GM19455 (cell line): ENCODE data around the gene HJV.

Source experiments
- ATAC-seq: cut with Tn5 transposase; IDR thresholded peaks from one replicate; pipeline ENCODE4 v1.9.1; 2021; ENCODE audit not compliant: unreplicated experiment

Gene HJV

DNA sequence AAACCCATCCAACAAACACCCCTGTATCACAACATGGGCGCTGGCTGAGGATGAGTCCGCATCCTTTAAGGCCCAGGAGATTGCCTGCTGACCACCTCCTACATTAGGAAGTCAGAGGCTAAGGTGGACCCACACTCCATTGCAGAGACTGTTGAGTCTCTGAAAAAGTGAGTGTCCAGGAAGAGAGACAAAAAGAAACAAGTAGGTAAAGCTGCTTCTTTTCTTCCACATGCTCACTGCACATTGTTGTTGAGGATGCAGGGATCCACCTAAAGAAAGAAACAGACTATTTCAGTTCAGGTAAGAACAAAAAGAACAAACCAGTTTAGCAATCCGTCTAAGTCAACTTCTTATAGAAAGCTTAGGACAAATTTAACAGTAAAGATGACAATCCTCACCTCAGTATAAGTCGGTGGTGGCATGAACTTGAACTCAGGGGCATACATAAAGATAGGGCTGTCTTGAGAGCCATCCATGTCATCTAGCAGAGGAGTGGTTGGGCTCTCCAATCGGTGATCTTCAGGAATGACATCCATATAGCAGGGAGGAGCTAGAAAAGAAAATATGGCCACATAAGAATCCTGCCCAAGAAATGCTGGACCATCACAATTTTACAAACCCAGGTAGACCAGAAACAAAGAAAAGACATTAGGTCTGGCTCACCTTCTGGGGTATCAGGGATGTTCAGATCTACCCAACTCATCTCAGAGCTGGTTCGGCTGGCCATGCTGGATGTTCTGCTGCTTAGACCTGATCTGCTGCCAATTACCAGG, 27.7 kb downstream of the HJV start:
- no peak for ATAC-seq

DNA sequence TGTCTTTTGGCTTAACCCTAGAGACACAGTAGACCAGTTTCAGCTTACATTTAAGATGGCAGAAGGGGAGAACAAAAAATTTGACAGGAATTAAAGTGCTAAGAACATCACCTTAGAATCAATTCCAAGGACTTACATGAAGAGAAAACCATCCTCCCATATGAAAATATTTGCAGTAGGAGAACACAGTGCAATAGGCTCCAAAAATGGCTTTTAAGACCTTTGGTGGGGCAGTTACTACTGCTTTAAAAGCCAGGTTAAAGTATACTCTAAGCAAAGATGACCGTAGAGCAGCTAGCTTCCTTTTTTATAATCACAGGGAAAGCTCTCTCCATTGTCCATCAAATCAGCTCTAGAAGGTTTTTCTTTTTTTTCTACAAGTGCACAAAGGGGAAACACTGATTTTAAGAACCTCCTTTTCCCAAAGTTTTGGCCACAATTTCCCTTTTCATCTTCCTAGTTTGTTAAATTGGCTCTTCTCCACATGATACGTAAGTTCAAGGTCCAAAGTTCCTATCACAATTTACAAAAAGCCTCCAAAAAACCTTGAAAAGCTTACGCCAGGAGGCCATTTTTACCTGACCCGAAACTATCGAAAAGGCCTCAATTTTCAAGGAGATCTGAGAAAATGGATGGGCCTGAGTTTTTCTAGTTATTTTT, 28.4 kb downstream of the HJV start:
- no peak for ATAC-seq

DNA sequence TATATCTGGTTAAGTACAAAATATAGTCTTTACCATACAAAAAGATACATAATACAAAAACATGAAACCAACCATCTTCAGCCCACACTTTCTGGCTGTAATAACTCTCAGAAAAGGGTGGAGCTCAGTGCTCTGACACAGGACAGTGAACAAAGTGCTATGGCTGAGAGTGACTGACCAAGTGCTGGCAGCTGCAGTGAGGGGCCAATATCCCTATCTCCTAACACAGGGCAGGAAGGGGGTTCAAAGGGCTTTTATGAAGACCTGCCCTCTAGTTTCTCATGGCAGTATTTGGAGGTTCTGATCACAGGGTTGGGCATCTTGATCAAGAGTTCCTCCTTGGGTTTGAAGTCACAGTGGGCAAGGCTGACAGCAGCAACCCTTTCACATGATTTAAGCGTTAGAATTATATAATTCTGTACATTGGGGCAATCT, 29.0 kb downstream of the HJV start:
- ATAC-seq, result no peak

DNA sequence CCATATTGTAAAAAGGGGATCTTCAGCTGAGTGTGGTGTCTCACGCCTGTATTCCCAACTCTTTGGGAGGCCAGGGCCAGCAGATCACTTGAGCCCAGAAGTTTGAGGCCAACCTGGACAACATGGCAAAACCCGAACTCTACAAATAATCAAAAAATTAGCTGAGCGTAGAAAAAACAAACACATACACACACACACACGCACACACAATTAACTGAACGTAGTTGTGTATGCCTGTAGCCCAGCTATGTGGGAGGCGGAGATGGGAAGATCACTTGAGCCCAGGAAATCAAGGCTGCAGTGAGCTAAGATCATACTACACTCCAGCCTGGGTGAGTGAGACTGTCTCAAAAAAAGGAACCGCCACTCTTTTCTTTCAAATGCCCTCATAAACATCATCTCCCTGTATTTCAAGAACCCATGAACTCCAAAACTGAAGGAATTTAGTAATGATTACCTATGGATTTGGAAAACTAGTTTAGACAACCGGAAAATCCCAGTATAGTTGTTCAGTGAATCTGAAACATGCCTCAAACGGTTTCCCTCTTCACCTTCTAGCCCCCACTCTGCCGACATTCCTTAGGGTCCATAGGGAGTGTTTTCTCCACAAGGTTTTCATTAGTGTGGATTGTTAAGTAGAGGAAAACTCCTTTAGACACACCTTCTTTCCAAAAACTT, 29.7 kb downstream of the HJV start:
- ATAC-seq, result no peak

DNA sequence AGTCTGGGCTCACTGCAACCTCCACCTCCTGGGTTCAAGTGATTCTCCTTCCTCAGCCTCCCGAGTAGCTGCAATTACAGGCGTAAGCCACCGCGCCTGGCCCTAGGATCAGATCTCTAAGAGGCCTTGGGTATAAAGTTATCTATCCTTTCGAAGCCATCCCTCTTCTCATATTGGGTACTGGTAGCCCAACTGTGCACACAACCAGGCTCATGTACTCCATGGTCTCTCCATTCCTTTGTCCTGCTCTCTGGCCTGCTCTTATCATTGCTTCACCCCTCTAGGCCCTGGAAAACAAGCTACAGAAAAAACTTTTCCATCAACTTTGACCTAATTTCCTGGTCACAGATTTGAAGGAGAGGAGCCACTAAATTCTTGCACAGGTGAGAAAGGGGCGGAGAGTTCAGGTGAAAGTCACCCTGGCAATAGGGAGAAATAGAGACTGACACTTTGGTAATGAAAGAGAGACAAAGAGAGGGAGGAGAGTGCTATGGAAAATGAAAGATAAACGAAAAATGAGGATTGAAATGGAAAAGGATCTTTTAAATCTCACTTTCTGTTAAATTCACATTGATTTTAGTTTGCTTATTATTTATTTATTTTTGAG, 31.2 kb downstream of the HJV start:
- no peak for ATAC-seq

DNA sequence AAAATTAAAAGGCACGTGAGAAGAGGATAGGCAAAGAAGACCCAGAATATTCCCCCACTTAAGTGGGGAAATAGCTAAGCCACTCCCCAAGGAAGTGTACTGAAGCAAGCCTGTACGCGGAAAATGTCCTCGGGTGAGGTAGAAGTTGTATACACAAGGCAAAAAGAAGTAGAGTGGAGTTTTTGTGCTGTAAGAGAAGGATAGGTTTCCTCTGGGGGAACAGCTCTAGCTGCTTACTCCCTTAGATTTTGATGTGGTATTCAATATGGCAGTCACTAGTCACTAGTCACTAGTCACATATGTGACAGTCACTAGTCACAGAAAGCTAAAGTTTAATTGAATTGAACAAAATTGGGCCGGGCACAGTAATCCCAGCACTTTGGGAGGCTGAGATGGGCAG, 32.8 kb downstream of the HJV start:
- ATAC-seq, result no peak

DNA sequence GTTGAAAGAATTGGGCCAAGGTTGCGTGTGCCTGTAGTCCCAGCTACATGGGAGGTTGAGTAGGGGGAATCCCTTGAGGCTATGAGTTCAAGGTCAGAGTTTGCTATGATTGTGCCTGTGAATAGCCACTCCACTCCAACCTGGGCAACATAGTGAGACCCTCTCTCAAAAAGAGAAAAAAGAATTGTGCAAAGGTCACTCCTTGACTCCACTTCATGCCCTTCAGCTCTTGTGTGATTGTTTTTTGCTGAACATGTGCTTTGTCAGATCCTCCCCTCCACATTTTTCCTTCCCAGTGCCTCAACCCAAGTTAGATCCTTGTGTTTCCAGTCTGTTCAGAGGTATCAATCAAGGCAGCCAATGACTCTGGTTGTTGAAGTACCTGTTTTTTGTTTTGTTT, 33.6 kb downstream of the HJV start:
- no peak for ATAC-seq

DNA sequence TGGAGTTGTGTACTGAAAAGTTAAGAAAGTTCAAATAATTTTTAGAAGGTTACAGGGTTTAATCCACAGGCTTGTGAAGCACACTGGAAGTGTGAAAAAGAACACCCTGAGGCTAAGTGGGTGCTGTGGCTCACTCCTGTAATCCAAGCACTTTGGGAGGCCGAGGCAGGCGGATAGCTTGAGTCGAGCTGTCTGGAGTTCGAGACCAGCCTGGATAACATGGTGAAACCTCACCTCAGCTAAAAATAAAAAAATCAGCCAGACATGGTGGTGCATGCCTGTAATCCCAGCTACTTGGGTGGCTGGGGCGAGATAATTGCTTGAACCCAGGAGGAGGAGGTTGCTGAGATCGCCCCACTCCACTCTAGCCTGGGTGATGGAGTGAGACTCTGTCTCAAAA, 35.0 kb downstream of the HJV start:
- ATAC-seq, result no peak

DNA sequence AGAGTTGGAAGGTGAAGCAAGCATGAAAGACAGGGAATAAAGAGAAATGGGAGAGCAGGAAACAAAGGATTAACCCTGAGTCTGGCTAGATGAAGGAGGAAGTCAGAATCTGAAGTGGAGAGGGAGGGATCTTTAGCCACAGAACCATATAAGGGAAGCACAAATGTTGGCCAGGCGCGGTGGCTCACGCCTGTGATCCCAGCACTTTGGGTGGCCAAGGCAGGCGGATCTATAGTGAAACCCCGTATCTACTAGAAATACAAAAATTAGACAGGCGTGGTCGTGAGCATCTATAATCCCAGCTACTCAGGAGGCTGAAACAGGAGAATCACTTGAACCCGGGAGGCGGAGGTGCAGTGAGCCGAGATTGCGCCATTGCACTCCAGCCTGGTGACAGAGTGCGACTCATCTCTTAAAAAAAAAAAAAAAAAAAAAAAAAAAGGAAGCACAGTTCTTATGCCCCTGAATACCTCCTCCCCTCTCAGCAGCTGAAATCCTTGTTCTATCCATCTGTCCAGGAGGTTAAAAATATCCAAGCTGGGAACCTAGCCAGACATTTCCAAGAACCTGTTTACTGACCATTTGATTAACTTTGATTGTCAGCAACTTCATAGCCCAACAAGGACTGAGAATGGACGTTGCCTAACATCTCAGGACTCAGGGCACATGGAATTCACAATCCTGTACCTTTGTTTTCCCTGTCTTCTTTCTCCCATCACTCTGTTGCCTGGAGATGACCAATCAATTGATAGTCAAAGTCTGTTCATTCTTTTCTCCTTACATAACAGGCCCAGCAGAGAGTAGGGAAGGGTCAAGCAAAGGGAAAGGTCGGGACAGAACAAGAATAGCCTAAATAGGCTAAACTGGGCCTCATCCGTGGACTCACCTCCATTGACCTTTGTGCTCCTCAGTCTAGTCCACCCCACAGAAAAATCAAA, 35.8 kb downstream of the HJV start:
- ATAC-seq, result no peak

DNA sequence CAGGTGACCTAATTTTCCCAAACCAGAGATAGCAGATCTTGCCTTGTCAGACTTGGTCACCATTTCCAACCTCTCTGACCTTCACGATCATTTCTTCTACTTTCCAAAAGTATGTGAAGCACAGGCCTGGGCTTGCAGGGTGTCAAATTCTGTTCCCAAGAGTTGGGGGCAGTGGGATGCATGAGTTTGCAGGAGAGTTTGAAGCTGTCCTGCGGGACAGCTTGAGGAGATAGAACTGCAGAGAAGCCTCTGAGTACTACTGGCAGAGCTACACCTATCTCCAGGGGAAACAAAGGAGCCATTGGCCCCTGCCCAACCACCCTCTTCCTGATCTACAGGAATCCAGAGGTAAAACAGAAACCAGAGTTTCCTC, 36.4 kb downstream of the HJV start:
- no peak for ATAC-seq

DNA sequence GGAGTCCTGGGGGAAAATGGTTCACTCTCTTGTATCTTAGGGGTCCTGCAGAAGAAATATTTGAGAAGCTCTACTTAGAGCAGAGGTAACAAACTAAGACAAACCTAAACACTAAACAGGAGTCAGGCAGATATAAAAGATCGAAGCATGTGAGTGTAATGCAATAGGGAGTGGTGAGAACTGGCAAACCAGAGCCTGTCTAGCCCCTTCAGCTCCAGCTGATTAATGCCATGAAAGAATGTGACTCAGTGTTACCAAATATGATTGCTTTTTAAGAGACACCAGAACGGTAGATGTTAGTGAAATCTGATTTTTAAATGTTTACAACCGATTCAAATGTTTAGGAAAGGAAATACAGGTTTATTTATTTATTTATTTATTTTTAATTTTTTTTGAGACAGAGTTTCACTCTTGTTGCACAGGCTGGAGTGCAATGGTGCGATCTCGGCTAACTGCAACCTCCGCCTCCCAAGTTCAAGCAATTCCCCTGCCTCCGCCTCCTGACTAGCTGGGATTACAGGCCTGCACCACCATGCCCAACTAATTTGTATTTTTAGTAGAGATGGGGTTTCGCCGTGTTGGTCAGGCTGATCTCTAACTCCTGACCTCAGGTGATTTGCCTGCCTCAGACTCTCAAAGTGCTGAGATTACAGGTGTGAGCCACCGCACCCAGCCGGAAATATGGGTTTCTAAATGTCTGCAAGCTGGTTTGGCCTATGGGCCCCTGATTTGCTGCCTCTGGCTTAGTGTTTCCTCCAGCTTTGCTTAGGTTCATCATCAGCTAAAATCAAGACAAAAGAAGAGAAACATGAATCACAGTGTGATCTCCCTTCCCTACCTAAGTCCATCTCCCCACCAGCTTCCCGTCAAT, 37.3 kb downstream of the HJV start:
- ATAC-seq, result no peak

DNA sequence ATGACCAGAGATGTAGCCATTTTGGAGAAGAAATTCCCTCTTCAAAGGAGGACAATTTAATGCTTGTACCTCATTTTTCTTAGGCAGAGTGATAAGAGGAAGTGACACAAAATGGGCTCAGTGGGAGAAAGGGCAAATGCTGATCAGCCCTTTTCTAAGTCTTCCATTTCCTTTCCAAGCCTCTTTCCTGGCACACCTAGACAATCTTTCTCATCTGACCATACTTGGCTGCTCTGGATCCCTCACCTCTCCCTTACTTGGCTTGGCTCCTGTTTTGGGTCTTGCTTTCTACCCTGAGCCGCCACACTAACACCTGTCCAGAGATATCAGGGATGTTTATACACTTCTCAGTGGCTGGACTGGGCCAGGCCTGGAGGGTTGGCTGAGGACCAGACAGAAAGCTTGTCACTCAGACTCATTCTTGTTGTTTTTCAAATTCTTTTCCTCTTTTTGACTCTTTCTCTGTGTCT, 38.3 kb downstream of the HJV start:
- ATAC-seq, result no peak

DNA sequence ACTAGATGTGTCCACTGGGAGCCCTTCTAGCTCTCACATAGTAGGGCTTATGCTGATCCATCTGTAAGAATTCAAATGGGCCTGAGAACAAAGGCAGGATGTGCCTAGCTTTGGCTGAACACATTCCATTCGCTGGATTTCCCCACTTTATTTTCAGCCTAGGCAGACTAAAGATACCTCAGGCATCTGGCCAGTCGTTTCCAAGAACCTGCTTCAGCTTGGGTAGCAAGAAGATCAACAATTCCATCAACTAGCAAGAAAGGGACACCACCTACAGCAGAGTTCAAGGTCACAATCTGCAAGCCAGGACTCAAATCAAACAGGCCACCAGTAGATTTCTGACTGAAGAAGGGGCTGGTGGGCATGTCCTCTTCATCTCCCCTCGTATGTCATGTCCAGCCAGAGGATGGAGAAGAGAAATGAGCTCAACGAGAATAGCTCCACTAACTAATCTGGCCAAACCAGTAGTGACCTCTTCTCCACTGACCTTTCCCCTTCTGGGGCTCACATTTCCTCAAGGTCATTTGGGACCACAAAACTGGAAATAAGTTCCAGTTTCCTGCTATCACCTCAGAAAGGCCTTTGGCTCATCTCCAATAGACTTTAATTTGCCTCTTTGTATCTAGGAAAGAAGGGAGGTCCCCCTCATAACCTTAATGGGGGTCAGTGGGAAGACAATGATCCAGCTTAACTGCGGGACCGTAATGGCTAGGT, 39.4 kb downstream of the HJV start:
- no peak for ATAC-seq

DNA sequence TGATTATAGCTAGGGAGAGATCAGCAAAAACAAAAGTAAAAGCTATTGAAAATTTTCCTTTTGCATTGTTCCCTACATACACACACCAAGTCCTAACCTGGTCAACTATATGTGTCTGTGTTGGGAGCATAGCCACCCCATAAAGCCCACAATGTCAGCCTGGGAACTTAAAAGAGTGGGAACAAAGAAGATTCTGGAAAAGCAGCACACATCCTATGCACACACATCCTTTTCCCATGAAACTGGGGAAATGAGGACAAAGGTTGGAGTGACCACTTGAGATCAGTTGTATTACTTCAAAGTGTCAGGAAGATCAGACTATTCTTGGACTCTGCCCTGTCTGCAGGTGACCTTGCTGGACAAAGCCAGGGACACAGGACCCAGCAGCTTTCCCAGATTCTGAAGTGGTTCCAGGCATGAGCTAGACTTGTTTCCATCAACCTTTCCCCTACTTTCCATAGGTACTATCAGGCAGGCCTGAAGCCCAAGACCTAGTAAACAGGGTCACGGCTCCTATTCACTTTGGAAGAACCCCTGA, 41.0 kb downstream of the HJV start:
- ATAC-seq, result no peak

DNA sequence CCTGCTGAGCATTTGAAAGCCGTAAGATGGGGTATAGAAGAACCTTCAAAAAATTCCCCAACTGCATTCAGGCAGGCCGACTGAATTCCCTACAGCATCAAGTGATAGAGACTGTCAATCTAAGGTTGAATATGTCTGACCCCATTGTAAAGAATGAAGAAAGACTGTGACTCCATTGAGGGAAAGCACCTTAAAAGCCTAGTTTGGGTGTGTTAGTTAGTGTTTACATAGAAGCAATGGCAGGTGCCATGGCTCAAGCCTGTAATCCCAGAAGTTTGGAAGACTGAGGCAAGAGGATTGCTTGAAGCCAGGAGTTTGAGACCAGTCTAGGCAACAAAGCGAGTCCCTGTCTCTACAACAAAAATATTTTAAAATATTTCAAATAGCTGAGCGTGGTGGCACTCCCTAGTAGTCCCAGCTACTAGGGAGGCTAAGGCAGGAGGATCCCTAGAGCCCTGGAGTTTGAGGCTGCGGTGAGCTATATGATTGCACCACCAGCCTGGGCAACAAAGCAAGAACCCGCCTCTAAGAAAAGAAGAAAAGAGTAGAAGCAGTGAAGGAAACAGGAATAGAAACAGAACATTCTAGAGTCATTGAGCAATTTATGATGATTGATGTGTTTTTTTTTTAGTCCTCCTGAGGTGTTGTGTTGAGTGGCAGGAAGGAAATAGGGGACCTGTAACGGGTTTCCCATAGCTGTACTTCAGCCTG, 41.6 kb downstream of the HJV start:
- ATAC-seq, result no peak

DNA sequence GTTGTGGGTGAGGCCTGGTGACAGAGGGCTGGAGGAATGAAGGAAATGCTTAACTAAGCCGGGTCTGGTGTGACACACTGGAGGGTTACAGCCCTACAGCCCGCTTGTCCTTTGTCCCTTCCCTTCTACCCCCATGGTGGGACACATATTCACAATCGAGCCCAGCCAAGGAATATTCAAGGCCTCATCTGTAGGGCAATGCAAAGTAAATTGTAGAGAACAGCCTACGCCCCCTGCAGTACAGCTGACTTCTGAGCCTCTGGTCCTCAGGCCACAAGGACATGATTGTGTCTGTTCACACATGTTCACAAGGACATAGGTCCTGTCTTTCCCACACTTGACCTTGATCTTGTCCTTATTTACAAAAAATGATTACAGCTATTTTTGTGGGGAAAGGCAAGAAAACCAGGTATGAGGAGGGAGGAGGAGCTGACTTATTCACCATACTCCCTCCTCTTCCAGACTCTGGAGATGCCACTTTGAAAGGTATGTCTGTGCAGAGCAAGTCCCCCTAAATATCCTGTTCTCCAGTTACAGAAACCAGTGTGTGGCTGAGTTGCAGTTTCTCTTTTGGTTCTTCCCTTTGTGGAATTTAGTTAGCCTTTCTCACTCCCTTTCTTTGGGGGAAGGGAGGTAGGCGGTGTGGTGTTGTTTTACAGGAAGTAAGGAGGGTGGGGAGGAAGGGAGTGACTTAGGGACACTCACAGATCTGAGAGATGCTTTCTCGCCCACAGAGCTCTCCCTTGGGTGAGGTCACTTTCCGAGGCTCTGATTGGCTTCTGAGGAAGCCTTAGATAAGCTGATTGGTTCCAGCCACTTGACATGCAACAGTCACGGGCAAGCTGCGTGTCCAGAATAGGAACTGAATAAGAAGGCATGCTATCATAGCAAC, 42.4 kb downstream of the HJV start:
- ATAC-seq, result peak; percentile 97

DNA sequence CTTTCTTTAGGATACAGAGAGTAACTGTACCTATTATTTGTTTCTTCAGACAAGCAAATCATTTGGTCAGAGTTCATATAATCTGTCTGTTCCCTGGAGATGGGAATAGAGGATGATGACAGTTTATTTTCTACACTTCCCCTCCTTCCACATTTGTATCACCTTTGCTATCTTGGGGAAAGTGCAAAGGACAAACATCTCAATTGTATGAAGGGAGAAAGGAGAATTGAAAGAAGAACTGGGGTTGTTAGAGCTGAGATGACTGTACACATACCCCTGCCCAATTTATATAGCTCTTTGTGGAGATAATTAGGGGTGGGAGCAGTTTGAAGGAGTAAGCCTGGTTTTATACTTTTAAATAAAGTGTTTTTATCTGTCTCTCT, 43.1 kb downstream of the HJV start:
- ATAC-seq, result no peak
